GM19240 (cell line): Measurements from ENCODE around the gene GRAMD1A.

ENCODE experiments used
- DNase-seq: peaks from one replicate; pipeline ENCODE4 v3.0.0; 2011; ENCODE audit warnings: low spot score; ENCODE audit not compliant: insufficient read length

GRAMD1A gene

DNA sequence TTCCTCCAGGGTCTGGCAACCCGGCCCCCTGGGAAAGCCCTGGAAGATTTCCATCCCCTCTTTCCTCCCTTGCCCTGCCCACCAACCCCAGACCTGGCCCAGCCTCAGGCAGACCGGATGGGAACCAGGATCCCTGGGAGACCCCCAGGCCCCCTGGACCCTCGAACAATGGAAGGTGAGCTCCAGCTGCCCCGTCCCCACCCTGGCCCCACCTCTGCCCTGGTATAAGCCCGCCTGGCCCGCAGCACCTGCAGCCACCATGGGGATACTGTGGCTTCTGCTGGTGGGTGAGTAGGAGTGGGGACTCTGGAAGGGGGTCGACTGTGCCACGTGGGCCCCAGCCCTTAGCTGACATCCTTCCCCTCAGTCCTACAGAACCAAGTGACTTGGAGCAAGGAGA lies 73.8 kb downstream of the GRAMD1A start:
- no peak for DNase-seq

DNA sequence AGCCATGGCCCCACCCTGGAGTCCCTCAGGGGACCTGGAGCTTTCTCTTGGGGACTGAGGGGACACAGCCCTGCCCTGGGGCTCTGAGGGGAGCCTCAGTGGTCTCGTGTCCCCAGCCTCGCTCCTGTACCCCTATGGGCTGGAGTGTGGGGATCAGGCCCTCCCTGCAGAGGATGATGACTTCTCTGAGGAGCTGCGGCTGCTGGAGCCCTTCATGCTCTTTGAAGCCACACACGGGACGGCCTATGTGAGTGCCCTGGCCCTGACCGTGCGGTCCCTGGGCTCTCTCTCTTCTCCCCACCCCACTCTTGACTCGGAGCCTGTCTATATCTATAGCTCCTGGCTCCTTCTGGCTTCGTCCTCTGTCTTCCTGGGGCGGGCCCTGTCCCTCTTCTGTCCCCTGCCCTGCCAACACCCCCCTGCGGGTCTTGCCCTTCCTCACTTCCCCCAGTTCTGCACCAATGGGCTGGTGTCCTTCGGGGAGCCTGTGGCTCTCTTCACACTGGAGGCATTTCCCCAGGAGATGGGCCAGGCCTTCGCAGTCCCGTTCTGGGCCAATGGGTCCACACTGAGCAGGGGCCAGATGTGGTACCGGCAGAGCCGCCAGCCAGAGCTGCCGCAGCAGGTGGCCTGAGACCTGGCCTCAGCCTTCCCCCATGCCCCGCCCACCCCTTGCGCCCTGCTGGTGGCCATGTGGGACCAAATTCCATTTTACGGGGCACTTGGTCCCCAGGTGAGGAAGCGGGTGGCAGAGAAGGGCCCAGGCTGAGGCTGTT lies 74.5 kb downstream of the GRAMD1A start:
- no peak for DNase-seq

DNA sequence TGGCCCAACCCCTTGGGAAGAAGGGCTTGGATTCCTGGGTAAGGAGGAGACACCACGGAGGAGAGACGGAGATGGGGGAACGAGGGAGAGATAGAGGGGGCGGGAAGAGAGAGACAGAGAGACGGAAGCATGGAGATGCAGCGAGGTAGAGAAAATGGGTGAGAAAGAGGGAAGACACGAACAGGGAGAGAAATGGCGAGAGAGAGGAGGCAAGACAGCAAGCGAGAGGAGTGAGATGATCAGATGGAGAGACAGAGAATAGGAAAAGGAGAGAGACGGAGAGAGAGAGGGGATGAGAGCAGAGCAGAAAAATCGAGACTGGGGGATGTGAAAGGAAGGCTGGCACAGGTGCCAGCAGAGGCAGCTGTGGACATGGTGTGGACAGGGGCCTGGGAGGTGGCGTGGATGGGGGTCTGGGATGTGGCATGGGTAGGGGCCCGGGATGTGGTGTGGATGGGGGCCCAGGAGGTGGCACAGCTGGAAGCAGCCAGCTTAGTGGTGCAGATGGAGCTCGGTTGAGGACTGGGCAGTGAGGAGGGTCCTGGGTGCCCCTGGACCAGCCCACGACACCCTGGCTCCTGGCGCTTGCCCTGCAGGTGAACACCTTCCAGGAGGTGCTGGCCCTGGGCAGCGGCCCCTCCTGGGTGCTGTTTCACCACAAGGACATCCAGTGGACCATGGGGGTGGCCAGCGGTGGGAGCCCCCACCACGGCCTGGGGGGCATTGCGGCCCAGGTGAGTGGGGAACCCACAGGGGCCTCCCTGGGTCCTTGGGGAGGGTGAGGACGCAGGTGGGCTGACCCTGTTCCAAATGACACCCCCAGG lies 75.3 kb downstream of the GRAMD1A start:
- DNase-seq: no peak

DNA sequence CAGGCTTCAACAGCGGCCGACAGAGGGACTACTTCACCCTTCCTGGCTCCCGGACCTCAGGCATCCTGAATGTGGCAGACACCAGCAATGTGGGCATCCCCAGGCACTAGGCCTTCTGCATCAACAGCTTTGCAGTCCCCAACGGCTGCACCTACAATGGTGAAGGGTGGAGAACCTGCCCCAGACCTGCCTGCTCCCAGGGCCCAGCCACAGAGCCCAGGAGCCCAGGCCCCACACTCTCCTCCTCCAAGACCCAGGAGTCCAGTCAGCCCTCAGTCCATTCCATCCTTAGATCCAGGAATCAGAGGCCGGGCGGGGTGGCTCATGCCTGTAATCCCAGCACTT lies 75.9 kb downstream of the GRAMD1A start:
- DNase-seq: no peak
